ENCODE data around the gene PRKN.

Gene PRKN

DNA sequence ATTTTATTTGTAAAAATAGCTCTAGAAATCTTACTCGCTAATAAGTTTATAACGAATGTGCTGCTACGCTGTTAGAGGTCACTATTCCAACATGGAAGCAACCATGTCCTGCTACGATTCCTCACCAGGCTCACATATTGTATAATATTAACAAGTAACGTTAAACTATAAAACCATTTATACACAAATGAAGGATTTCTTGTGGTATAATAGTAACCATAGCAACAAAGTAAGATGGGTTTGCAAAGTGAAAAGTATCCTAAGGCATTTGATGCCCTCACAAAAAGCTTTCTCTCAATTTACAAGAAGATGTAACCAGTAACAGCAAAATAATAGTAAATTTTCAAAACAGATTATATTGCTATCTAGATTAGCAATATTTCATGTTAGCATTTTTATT lies 117.2 kb downstream of the PRKN start:
- no peaks in the 10 kb centered on the region for H3K27me3 ChIP-seq (ENCODE audit: insufficient read depth, poor library complexity, severe bottlenecking)
- H3K27ac ChIP-seq (replicated peaks) = no peak overlapping the region
- TF ChIP-seq GABPA (IDR thresholded peaks at IDR 0.05; ENCODE audit: low read depth) (no peak), SPI1 (IDR thresholded peaks at IDR 0.05; ENCODE audit: borderline replicate concordance, low read depth) (no peak), POLR2AphosphoS5 (IDR thresholded peaks at IDR 0.05; ENCODE audit: low read depth) (no peak)
- TF ChIP-seq, protein P1, sequence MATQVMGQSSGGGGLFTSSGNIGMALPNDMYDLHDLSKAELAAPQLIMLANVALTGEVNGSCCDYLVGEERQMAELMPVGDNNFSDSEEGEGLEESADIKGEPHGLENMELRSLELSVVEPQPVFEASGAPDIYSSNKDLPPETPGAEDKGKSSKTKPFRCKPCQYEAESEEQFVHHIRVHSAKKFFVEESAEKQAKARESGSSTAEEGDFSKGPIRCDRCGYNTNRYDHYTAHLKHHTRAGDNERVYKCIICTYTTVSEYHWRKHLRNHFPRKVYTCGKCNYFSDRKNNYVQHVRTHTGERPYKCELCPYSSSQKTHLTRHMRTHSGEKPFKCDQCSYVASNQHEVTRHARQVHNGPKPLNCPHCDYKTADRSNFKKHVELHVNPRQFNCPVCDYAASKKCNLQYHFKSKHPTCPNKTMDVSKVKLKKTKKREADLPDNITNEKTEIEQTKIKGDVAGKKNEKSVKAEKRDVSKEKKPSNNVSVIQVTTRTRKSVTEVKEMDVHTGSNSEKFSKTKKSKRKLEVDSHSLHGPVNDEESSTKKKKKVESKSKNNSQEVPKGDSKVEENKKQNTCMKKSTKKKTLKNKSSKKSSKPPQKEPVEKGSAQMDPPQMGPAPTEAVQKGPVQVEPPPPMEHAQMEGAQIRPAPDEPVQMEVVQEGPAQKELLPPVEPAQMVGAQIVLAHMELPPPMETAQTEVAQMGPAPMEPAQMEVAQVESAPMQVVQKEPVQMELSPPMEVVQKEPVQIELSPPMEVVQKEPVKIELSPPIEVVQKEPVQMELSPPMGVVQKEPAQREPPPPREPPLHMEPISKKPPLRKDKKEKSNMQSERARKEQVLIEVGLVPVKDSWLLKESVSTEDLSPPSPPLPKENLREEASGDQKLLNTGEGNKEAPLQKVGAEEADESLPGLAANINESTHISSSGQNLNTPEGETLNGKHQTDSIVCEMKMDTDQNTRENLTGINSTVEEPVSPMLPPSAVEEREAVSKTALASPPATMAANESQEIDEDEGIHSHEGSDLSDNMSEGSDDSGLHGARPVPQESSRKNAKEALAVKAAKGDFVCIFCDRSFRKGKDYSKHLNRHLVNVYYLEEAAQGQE (IDR thresholded peaks at IDR 0.05; ENCODE audit: insufficient replicate concordance, low read depth) = no peak
- TF ChIP-seq, protein P2, sequence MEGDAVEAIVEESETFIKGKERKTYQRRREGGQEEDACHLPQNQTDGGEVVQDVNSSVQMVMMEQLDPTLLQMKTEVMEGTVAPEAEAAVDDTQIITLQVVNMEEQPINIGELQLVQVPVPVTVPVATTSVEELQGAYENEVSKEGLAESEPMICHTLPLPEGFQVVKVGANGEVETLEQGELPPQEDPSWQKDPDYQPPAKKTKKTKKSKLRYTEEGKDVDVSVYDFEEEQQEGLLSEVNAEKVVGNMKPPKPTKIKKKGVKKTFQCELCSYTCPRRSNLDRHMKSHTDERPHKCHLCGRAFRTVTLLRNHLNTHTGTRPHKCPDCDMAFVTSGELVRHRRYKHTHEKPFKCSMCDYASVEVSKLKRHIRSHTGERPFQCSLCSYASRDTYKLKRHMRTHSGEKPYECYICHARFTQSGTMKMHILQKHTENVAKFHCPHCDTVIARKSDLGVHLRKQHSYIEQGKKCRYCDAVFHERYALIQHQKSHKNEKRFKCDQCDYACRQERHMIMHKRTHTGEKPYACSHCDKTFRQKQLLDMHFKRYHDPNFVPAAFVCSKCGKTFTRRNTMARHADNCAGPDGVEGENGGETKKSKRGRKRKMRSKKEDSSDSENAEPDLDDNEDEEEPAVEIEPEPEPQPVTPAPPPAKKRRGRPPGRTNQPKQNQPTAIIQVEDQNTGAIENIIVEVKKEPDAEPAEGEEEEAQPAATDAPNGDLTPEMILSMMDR (IDR thresholded peaks at IDR 0.05; ENCODE audit: insufficient read depth, low read length) = no peak
- DNase-seq (ENCODE audit: low read depth in 1 of 2, low spot score in 1 of 2) = no peak
- H3K4me3 ChIP-seq (replicated peaks; ENCODE audit: insufficient read depth, low read length) = no peak overlapping the region

DNA sequence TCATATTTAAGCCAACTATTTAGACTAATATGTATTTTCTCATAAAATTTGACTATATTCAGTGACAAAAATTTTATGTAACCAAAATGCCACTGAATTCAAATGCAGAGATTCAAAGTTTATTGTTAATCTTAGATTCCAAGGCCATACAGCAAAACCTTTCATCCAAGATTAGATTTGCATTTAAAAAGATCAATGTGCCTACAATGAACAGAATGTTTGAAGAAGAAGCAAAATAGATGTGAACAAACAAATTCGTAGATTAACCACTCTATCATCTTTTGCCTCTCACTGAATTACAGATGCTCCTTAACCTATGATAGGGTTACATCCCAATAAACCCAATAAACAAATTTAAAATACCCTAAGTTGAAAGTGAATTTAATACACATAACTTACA lies 121.7 kb downstream of the PRKN start:
- H3K27ac ChIP-seq (replicated peaks) = no peak overlapping the region
- H3K27me3 ChIP-seq (ENCODE audit: insufficient read depth, poor library complexity, severe bottlenecking) = no peaks in the 10 kb centered on the region
- TF ChIP-seq GABPA (IDR thresholded peaks at IDR 0.05; ENCODE audit: low read depth) (no peak), SPI1 (IDR thresholded peaks at IDR 0.05; ENCODE audit: borderline replicate concordance, low read depth) (no peak), POLR2AphosphoS5 (IDR thresholded peaks at IDR 0.05; ENCODE audit: low read depth) (no peak)
- TF ChIP-seq, protein P1 (IDR thresholded peaks at IDR 0.05; ENCODE audit: insufficient replicate concordance, low read depth) = no peak
- TF ChIP-seq, protein P2 (IDR thresholded peaks at IDR 0.05; ENCODE audit: insufficient read depth, low read length) = no peak
- no peak overlapping the region for H3K4me3 ChIP-seq (replicated peaks; ENCODE audit: insufficient read depth, low read length)
- DNase-seq (ENCODE audit: low read depth in 1 of 2, low spot score in 1 of 2) = no peak

DNA sequence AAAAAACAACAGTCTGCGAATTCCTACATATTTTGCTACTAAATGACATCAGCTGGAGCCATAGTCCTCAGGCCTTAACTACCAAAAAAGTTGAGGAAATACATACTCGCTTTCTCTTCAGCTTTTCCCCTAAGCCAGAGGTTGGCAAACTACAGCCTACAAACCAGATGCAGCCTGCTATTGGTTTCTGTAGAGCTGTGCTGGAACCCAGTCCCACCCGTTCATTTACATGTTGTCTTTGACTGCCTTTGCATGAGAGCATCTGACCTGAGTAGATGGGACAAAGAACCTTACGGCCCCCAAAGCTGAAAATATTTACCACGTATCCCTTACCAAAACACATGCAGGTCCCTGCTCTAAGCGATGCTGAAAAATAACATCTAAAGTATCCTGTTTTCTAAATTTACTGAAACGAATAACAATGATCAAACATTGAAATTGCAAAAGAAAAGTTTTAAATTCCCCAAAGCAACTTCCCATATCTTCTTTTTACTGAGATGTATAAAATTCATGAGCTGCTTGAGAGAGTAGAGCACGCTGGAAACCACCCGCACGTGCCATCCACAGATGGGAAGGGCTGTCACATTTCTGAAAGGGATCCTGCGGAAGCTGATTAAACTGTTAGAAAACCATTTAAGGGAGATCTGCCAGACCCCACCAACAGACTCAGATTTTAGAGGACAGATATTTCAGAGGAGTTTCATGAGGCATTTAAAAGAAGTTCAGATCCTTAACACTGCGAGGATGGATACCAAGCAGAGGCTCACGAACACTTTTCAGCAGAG lies 124.1 kb downstream of the PRKN start:
- no peak for DNase-seq (ENCODE audit: low read depth in 1 of 2, low spot score in 1 of 2)
- Histone ChIP-seq H3K4me3 (replicated peaks; ENCODE audit: insufficient read depth, low read length) (no peak overlapping the region), H3K27me3 (ENCODE audit: insufficient read depth, poor library complexity, severe bottlenecking) (no peaks in the 10 kb centered on the region), H3K27ac (replicated peaks) (no peak overlapping the region)
- TF ChIP-seq, protein P2 (IDR thresholded peaks at IDR 0.05; ENCODE audit: insufficient read depth, low read length) = no peak
- no peak for TF ChIP-seq SPI1 (IDR thresholded peaks at IDR 0.05; ENCODE audit: borderline replicate concordance, low read depth)
- TF ChIP-seq POLR2AphosphoS5 (IDR thresholded peaks at IDR 0.05; ENCODE audit: low read depth) = no peak
- no peak for TF ChIP-seq GABPA (IDR thresholded peaks at IDR 0.05; ENCODE audit: low read depth)
